Endothelial cell of umbilical vein (primary cell): Measurements from ENCODE around the gene SMAD5. TPM values are rescaled to one million over a fixed set of nuclear protein-coding genes. Genes with fewer than 3 reads are reported as not detected.

Experiments
- BruUV-seq: library from RNA; stranded (reverse); fragments of 400-500 nt; replicated peaks from 2 replicates; lab custom pipeline; 2021; lab: Mats Ljungman, UMichigan
- CTCF ChIA-PET: fragments of 300-600, 350-600 bp; sonication (Branson Sonifier 250); formaldehyde crosslinking; loops from one replicate; lab custom pipeline; 2021; ENCODE audit warnings: antibody characterized with exemption, inconsistent platforms; lab: Charles Lee
- POLR2A ChIA-PET: fragments of 300-600, 350-600 bp; sonication (Branson Sonifier 250); formaldehyde crosslinking; loops from one replicate; lab custom pipeline; 2021; ENCODE audit warnings: antibody characterized with exemption, inconsistent platforms; lab: Charles Lee
- DNase-seq: peaks from one replicate; pipeline ENCODE4 v3.0.0-alpha.2; 2011; ENCODE audit warnings: low read depth, low spot score
- FAIRE-seq: peaks from 2 replicates; lab custom pipeline; 2011; peaks lifted over from hg19 to GRCh38; lab: Jason Lieb, UNC
- H2AFZ ChIP-seq: 2 replicates; pipeline ENCODE4 v1.6.0; 2012; ENCODE audit warnings: low read depth, low read length, control low read depth, inconsistent platforms
- H3K27ac ChIP-seq: 2 replicates; pipeline ENCODE4 v1.5.1; 2011; ENCODE audit warnings: low read depth, mild to moderate bottlenecking, control low read depth, low read length, moderate library complexity; ENCODE audit not compliant: insufficient read depth
- H3K27me3 ChIP-seq, 2 experiments: 2 replicates each; pipeline versions ENCODE4 v1.6.0 to v1.6.1; 2011; ENCODE audit warnings: low read length in 2 of 2, mixed read lengths in 1 of 2; ENCODE audit not compliant: control insufficient read depth in 2 of 2, insufficient read depth in 2 of 2
- H3K36me3 ChIP-seq, 2 experiments: 2 replicates in 1 of 2; 3 replicates in 1 of 2; pipeline ENCODE4 v1.5.1; 2011; ENCODE audit warnings: low read length in 2 of 2, mild to moderate bottlenecking in 1 of 2, moderate library complexity in 1 of 2; ENCODE audit not compliant: control insufficient read depth in 2 of 2, insufficient read depth in 2 of 2; ENCODE audit errors: extremely low read depth in 1 of 2
- H3K4me1 ChIP-seq: 3 replicates; pipeline ENCODE4 v1.5.1; 2011; ENCODE audit warnings: mild to moderate bottlenecking, low read length; ENCODE audit not compliant: control insufficient read depth, insufficient read depth; ENCODE audit errors: extremely low read depth
- H3K4me2 ChIP-seq: 2 replicates; pipeline ENCODE4 v1.6.1; 2011; ENCODE audit warnings: low read length, control low read depth, mixed read lengths; ENCODE audit not compliant: insufficient read depth
- H3K4me3 ChIP-seq, 3 experiments: fragments of 200-600 bp in 1 of 3; sonication (generic), shearing (Covaris generic) in 1 of 3; replicated peaks in 1 of 3; 2 replicates each; pipeline ENCODE4 v1.5.1; 2011 to 2016; ENCODE audit warnings: control low read depth in 3 of 3, low read length in 3 of 3, mild to moderate bottlenecking in 2 of 3, inconsistent platforms in 1 of 3, low read depth in 1 of 3, moderate library complexity in 1 of 3; ENCODE audit not compliant: insufficient read depth in 1 of 3
- H3K79me2 ChIP-seq: 2 replicates; pipeline ENCODE4 v1.6.0; 2012; ENCODE audit warnings: low read length, inconsistent platforms; ENCODE audit not compliant: control insufficient read depth, insufficient read depth
- H3K9ac ChIP-seq: replicated peaks from 2 replicates; pipeline ENCODE3; 2011; ENCODE audit warnings: low read length, control low read depth; ENCODE audit not compliant: insufficient read depth; ENCODE audit errors: extremely low read depth
- H3K9me1 ChIP-seq: replicated peaks from 3 replicates; pipeline ENCODE4 v1.6.0; 2011; ENCODE audit warnings: mild to moderate bottlenecking, low read length; ENCODE audit not compliant: control insufficient read depth, insufficient read depth; ENCODE audit errors: extremely low read depth
- H3K9me3 ChIP-seq: replicated peaks from 2 replicates; pipeline ENCODE4 v1.5.1; 2012; ENCODE audit warnings: low read length, inconsistent platforms; ENCODE audit not compliant: control insufficient read depth, insufficient read depth
- H4K20me1 ChIP-seq: replicated peaks from 2 replicates; pipeline ENCODE3; 2011; ENCODE audit warnings: mild to moderate bottlenecking, low read length; ENCODE audit not compliant: control insufficient read depth, insufficient read depth; ENCODE audit errors: extremely low read depth
- EZH2 ChIP-seq: IDR thresholded peaks from 2 replicates; pipeline ENCODE4 v1.6.1; 2012; ENCODE audit warnings: borderline replicate concordance, low read depth, mild to moderate bottlenecking, moderate library complexity, low read length, inconsistent platforms; ENCODE audit not compliant: severe bottlenecking
- FOS ChIP-seq: IDR thresholded peaks from 2 replicates; pipeline ENCODE4 v1.6.1; 2011; ENCODE audit warnings: mild to moderate bottlenecking, low read length, moderate library complexity, borderline replicate concordance; ENCODE audit not compliant: insufficient read depth
- GATA2 ChIP-seq: IDR thresholded peaks from 2 replicates; pipeline ENCODE4 v1.7.0; 2011; ENCODE audit warnings: low read depth, mild to moderate bottlenecking, moderate library complexity, mixed read lengths, low read length; ENCODE audit not compliant: insufficient read length, insufficient read depth
- JUN ChIP-seq: IDR thresholded peaks from 2 replicates; pipeline ENCODE4 v1.6.1; 2011; ENCODE audit warnings: borderline replicate concordance, low read depth; ENCODE audit not compliant: insufficient read length, insufficient read depth
- MYC ChIP-seq: IDR thresholded peaks from one replicate; pipeline ENCODE4 v1.6.1; 2011; ENCODE audit warnings: mild to moderate bottlenecking, low read depth, low read length
- POLR2A ChIP-seq: IDR thresholded peaks from 2 replicates; pipeline ENCODE4 v1.6.1; 2012; ENCODE audit warnings: low read depth, mild to moderate bottlenecking, control low read depth, low read length
- POLR2AphosphoS5 ChIP-seq: IDR thresholded peaks from 2 replicates; pipeline ENCODE4 v1.6.1; 2012; ENCODE audit warnings: low read depth, mild to moderate bottlenecking, control low read depth, low read length, moderate library complexity; ENCODE audit not compliant: insufficient read depth
- dilution Hi-C: fragments of 300-500 bp; cut with MboI; formaldehyde crosslinking; loops from one replicate; pipeline ENCODE4 v1.15.0; 2019; ENCODE audit warnings: low sequenced_read_pairs; ENCODE audit not compliant: extremely low pct_ligation_motif_present
- intact Hi-C: fragments of 100-400 bp; cut with micrococcal nuclease; formaldehyde crosslinking; loops from one replicate; pipeline ENCODE4 v1.10.0; 2022
- polyA plus RNA-seq, 4 experiments: library from polyadenylated mRNA; depleted of rRNA in 3 of 4; stranded (reverse) in 3 of 4; unstranded in 1 of 4; fragments of >200 nt; gene quantifications; 2 replicates each; pipeline versions ENCODE4 v1.2.1 to v1.2.3, GENCODE V29; 2011 to 2012; ENCODE audit warnings: missing spikeins in 1 of 4
- total RNA-seq: library from RNA; stranded (reverse); gene quantifications from 2 replicates; pipeline ENCODE4 v1.2.3, GENCODE V29; 2021
- TF ChIP-seq, protein P1 (sequence below): IDR thresholded peaks from 2 replicates; pipeline ENCODE4 v1.6.1; 2011; ENCODE audit not compliant: insufficient read depth, insufficient read length
- TF ChIP-seq, protein P2 (sequence below), 2 donors: IDR thresholded peaks; 1 replicate in 1 of 2; 2 replicates in 1 of 2; pipeline ENCODE4 v1.5.1; 2011; ENCODE audit warnings: low read length in 2 of 2, mild to moderate bottlenecking in 2 of 2, moderate library complexity in 2 of 2, control low read depth in 1 of 2, inconsistent platforms in 1 of 2, low read depth in 1 of 2; ENCODE audit not compliant: insufficient read depth in 1 of 2; ENCODE audit errors: extremely low read depth in 1 of 2

Gene SMAD5
- total and polyA plus RNA-seq, 2 donors (not counting 3 experiments of a cell fraction or from before 2014, with no cell fraction given), result 26.0 to 66.0 TPM

DNA sequence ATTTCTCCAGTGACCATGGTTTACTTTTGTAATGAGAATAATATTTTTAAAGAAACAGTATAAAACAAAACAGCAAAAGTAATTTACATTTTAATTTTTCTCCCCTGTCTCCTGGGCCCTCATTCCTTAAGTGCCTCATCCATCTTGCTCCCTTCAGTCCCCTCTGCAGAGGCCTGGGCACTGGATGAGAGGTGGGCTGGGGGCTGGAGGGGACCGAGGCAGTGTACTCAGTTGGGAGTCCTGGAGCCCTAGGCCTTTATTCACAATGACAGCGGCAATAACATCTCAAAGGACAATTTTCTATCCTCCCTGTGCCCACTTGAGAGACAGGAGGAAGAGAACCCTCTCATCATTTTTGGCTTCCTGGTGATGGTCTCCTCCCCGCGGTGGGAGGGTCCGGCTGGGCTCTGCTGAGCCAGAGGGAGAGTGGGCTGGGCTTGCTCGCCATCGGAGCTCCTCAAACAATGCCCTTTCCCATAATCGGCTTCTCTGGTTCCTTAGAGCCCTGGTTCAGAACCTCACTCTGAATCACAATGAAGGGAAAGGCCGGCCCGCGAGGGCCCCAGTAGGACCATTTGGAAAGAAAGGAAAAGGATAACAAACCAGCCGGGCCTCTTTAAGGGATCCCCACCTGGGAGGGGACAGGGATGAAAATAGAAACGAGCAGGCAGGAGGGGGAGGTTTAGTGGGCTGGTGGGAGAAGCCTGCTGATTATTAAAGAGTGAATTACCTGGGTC lies 70.0 kb downstream of the SMAD5 start:
- POLR2A ChIA-PET, result no interaction called here
- no peak for FAIRE-seq
- no TSS peak for BruUV-seq

More for the DNA sequence above, 70.0 kb downstream of the SMAD5 start:
- CTCF ChIA-PET, result interaction anchor here (3.2 kb wide), 1 partner anchor 10 kb away, joined by 12 read pairs; no protein-coding TSS in a partner anchor
- H4K20me1 ChIP-seq, result no peaks in the 10 kb centered on the region
- no peak overlapping the region for H3K4me2 ChIP-seq
- intact Hi-C loops (no loop called here), dilution Hi-C loops (no loop called here)
- no peak overlapping the region for H2AFZ ChIP-seq
- no peaks in the 10 kb centered on the region for H3K9me1 ChIP-seq
- H3K9ac ChIP-seq, result no peak overlapping the region
- H3K79me2 ChIP-seq, result no peaks in the 10 kb centered on the region
- no peak overlapping the region for H3K27ac ChIP-seq
- H3K9me3 ChIP-seq, result no peaks in the 10 kb centered on the region
- H3K27me3 ChIP-seq, result peaks cover 15 to 25% of the 10 kb centered on the region in 2 experiments
- no peaks in the 10 kb centered on the region for H3K4me1 ChIP-seq
- no peak for DNase-seq
- TF ChIP-seq POLR2AphosphoS5 (no peak), GATA2 (no peak), JUN (no peak), FOS (no peak), POLR2A (no peak), EZH2 (no peak), MYC (no peak)
- TF ChIP-seq, protein P1, sequence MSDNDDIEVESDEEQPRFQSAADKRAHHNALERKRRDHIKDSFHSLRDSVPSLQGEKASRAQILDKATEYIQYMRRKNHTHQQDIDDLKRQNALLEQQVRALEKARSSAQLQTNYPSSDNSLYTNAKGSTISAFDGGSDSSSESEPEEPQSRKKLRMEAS, result no peak
- TF ChIP-seq, protein P2, sequence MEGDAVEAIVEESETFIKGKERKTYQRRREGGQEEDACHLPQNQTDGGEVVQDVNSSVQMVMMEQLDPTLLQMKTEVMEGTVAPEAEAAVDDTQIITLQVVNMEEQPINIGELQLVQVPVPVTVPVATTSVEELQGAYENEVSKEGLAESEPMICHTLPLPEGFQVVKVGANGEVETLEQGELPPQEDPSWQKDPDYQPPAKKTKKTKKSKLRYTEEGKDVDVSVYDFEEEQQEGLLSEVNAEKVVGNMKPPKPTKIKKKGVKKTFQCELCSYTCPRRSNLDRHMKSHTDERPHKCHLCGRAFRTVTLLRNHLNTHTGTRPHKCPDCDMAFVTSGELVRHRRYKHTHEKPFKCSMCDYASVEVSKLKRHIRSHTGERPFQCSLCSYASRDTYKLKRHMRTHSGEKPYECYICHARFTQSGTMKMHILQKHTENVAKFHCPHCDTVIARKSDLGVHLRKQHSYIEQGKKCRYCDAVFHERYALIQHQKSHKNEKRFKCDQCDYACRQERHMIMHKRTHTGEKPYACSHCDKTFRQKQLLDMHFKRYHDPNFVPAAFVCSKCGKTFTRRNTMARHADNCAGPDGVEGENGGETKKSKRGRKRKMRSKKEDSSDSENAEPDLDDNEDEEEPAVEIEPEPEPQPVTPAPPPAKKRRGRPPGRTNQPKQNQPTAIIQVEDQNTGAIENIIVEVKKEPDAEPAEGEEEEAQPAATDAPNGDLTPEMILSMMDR (IDR thresholded peaks at IDR 0.05; ENCODE audit: extremely low read depth in 1 of 2, insufficient read depth in 1 of 2, low read depth in 1 of 2, low read length in 2 of 2), result no peak
- H3K4me3 ChIP-seq, result no peak overlapping the region
- H3K36me3 ChIP-seq, result no peaks in the 10 kb centered on the region
